Muscle of back (tissue), 13 donors: Measurements from ENCODE around the gene FOXB1. TPM values are rescaled to one million over a fixed set of nuclear protein-coding genes. Genes with fewer than 3 reads are reported as not detected.
A peak's percentile ranks its signal among the peaks of the same experiment; 100 is the strongest.

Source experiments
- DNase-seq, 3 donors: peaks; one replicate each; pipeline versions ENCODE4 v3.0.0 to v3.0.0-alpha.2; 2013
- long read RNA-seq, 9 donors: transcript quantifications; one replicate each; lab custom pipeline, GENCODE V29; 2026
- polyA plus RNA-seq, 10 donors: library from polyadenylated mRNA; unstranded; fragments of 120-200 nt; gene quantifications; one replicate each; pipeline ENCODE4 v1.2.1, GENCODE V29; 2013; ENCODE audit not compliant: insufficient read length in 10 of 10

Gene FOXB1
- not detected for polyA plus RNA-seq
- long read RNA-seq, donor 1: 0 reads
- long read RNA-seq, donor 2: 0 reads
- long read RNA-seq, donor 3: 0 reads
- long read RNA-seq, donor 4: 0 reads
- long read RNA-seq, donor 5: 0 reads
- long read RNA-seq, donor 6: 0 reads
- long read RNA-seq, donor 7: 0 reads
- long read RNA-seq, donor 8: 0 reads
- long read RNA-seq, donor 9: 0 reads

DNA sequence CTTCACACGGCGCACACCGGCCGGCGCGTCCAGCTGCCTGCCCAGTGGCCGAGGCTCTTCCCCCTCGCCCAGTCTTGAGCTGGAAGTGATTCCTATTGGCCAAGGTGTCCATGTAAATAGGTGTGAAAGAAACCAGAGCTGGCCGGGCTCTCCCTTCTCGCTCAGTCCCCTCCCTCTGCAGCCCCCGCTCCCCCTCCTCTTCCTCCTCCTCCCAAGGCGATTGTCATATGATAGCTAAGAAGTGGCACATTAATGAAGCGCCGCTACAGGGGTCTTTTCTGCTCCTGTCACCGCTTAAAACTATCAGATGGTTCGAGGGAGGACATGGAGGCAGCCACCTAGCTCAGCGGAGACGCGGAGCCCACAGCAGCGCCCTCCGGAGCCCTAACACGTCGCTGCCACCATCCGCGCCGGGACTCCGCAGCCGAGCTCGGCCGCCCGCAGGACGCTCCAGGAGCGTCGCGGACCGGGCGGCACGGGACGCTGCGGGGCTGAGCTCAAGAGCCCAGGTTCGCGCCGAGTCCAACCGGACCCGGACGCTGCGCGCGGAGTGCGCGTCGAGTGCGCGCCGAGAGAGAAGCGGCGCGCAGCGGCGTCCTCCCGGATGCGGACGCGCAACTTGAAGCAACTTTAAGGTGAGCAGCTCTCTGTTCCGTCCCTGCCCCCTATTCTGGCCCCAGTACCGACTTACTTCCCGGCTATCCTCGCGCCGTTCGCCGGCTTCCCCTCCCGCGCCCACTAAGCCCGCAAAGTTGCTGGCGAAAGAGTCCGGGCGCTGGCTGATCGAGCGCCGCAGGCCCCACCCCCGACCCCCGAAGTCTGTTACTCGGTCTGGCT lies at the start of gene FOXB1:
Gene FOXB1, plus strand, starts transcription at position 303 of the 837 bp plus-strand sequence. CDS start 653 bp downstream, outside the sequence.
- peak in 1 of 3 donors; percentile 51 for DNase-seq

DNA sequence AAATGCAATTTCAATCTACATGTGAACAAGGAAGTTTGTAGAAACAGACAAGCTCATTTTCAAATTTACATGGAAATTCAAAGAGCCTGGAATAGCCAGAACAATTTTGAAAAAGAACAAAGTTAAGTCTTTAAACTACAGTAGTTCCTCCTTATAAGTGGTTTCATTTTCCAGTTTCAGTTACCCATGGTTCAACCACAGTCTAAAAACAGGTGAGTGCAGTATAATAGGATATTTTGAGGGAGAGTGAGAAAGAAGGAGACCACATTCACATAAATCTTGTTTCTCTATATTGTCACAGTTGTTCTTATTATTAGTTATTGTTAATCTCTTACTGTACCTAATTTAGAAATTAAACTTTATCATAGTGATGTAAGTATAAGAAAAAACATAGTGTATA lies 45.8 kb upstream of the FOXB1 start:
- no peak for DNase-seq

- no peak for DNase-seq
Measured at GRCh38 chr15:59960318-59960717, 43.8 kb upstream of the FOXB1 start.

DNA sequence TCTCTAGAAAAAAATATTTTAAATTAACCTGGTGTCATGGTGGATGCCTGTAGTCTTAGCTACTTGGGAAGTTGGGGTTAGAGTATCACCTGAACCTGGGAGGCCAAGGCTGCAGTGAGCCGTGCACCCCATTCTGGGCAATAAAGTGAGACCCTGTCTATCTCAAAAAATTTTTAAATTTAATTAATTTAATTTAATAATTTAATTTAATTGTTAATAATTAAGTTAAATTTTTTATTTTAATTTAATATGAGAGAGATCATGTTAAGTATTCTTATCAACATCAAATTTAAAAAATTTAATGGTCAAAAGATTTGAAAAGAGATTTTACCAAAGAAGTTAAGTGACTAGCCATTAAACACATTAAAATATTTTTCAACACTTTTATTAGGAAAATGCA lies 40.8 kb upstream of the FOXB1 start:
- DNase-seq: no peak

GRCh38 chr15:59963925-59964324 lies 40.2 kb upstream of the FOXB1 start:
- DNase-seq: no peak

DNA sequence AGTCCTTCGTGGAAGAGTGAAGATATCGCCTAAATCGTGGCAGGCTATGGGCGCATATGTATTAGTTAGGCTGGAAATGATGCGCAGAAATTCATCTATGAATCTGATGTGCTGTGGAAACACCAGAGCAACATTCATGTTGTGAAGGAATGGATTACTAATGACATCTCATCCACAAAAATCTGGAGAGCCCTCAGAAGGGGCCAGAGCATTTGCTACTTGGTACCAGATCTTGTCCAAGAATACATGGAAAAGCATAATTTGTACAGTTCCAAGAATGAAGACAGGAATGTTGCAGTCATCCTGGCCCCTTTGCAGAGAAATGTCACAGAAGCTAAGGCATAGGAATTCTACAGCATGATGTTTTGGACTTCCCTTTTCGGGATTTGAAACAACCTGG lies 38.4 kb upstream of the FOXB1 start:
- DNase-seq: no peak

- no peak for DNase-seq
Measured at GRCh38 chr15:59966262-59966661, 37.8 kb upstream of the FOXB1 start.

DNA sequence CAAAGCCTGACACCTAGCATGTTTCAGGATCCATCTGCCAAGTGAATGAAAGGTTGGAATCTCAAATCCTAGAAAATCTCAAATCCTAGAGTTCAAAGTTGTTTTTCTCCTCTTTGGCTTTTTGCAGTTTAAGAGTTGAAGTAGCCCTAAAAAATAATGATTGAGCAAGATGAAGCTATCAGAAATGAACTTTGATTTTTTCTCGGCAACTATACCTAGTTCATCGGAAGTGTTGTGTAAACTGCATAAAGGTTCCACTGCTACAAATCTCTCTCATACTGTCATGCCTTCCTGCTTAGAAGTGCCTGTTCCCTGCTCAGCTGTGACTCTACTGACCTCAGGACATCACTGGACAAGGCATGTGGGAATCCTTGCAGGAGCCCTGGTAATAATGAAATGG lies 35.8 kb upstream of the FOXB1 start:
- DNase-seq: no peak

GRCh38 chr15:59972241-59972640 lies 31.9 kb upstream of the FOXB1 start:
- DNase-seq: no peak

- DNase-seq: no peak
Measured at GRCh38 chr15:59976480-59977271, 27.4 kb upstream of the FOXB1 start.

DNA sequence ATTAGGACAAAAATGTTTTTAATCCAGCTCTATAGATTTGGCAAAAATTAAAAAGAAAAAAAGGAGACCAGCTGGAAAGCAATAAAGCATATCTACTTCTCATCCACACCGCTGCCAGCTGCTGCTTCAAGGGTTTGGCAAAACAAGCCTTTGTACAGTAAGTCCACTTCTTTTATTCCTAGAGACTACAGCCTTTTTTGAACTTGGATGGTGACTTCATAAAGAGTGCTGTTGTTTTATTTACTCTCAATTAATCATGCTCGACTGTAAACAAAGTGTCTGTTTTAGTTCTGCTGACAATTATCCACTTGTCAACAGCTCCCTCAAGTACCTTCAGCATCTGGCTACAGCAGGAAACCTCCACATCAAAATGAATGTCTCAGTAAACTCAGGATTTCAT lies 12.3 kb upstream of the FOXB1 start:
- no peak for DNase-seq

GRCh38 chr15:59993041-59993750 lies 10.9 kb upstream of the FOXB1 start:
- no peak for DNase-seq

DNA sequence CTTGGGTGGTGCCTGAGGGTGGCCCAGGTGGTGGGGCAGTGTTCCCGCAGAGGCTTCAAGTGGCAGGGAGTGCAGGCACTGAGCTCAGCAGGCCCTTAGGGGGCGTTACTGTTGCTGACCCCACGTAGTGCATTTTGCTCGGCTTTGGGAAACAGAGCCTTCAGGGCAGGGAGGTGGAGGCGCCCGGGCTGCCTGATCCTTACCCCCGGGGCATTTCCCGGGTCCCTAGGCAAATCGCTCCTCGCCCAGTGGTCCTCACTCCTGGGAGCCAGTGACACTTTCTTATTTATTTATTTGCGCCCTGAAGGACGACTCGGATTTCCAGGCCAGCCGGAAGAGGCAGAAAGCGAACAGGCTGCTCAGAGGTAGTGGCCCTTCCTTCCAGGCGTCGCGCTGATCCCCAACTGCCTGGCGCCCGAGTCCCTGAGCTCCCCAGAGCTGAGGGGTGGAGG lies 10.1 kb upstream of the FOXB1 start:
- no peak for DNase-seq

DNA sequence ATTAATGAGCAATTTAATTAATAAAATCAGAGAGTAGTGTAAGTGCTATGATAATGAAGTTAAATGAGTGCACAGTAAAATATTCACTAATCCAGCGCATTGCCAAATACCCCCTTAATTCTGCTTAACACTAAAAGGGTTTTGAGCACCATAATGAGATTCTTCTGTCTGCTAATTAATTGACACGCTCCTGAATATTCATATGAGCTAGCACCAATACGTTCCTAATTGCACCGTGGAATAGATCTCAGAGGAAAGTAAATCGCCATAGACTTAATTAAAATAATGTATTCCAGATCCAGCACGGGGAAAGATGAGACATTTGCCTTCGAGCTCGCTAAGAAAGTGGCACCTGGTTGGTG lies 9.6 kb upstream of the FOXB1 start:
- DNase-seq: no peak

GRCh38 chr15:59994888-59995557 lies 9.1 kb upstream of the FOXB1 start:
- peak in 1 of 3 donors; percentile 39 for DNase-seq

- DNase-seq: peak in 1 of 3 donors; percentile 40
Measured at GRCh38 chr15:59995568-59996297, 8.4 kb upstream of the FOXB1 start.

- DNase-seq: peak in 1 of 3 donors; percentile 38
Measured at GRCh38 chr15:59996298-59997041, 7.6 kb upstream of the FOXB1 start.

- DNase-seq: peak in 1 of 3 donors; percentile 34
Measured at GRCh38 chr15:59997070-59997701, 6.9 kb upstream of the FOXB1 start.

- DNase-seq: peak in 1 of 3 donors; percentile 40
Measured at GRCh38 chr15:59998305-59998949, 5.7 kb upstream of the FOXB1 start.
